ENCODE results near the gene ASF1A.

DNA sequence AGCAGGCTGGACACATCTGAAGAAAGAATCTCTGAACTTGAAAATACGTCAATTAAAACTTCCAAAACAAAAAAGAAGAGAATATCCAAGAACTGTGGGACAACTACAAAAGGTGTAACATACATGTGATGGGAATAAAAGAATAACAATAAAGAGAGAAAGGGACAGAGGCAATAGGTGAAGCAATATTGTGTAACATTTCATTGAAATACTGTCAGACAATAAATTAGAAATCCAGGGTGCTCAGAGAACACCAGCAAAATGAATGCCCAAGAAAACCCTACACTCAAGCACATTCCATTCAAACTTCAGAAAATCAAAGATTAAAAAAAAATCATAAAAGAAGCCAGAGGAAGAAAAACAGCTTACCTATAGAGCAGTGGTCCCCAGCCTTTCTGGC lies 33.6 kb upstream of the ASF1A start:
- TF ChIP-seq CTCF (IDR thresholded peaks at IDR 0.05) (no peak), POLR2A (IDR thresholded peaks at IDR 0.05) (no peak)
